ENCODE data around the gene MKS1.

Gene MKS1

GRCh38 chr17:58219007-58219788 is at the start of gene MKS1:
TSS of gene MKS1 (minus strand) at chr17:58219255. CDS start at chr17:58219230, 25 bp downstream.
- peak; percentile 96 to 98 for DNase-seq

- peak in 1 of 2 experiments; percentile 8 for DNase-seq
These were observed 49.3 kb upstream of the MKS1 start for GRCh38 chr17:58268326-58268725.

DNA sequence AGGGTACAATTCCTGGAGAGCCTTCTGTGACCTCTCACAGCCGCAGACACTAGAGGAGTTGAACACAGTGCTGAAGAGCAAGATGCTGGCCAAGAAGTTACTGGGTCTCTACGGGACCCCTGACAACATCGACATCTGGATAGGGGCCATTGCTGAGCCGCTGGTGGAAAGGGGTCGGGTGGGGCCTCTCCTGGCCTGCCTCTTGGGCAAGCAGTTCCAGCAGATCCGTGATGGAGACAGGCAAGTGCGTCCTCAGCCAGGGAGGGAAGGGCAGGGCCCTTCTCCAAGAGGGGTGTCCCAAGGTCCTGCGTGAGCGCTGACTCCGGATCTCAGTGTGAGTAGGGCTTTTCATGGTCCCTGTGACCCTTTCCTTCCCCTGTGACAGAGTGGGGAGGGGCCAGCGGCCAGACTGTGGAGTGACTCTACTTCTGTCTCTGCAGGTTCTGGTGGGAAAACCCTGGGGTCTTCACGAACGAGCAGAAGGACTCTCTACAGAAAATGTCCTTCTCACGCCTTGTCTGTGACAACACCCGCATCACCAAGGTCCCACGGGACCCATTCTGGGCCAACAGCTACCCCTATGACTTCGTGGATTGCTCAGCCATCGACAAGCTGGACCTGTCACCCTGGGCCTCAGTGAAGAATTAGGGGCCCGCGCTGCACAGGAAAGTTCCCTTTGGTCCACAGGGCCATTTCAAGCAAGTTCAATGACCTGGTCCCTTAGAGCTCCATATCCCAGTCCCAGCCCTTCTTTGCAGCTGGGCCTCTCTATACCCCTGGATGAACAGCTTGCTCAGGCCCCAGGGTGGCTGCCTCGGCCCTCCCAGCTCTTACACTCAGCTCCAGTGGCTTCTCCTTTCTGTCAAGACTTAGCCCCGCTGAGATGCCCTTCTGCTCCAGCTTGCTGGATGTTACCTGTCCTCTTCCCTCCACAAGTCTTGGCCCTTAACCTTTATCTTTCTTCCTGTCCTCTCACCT is 48.6 kb upstream of the MKS1 start:
- peak in 1 of 2 experiments; percentile 2 for DNase-seq

- DNase-seq = peak in 1 of 2 experiments; percentile 6
These were observed 47.1 kb upstream of the MKS1 start for GRCh38 chr17:58265902-58266875.

DNA sequence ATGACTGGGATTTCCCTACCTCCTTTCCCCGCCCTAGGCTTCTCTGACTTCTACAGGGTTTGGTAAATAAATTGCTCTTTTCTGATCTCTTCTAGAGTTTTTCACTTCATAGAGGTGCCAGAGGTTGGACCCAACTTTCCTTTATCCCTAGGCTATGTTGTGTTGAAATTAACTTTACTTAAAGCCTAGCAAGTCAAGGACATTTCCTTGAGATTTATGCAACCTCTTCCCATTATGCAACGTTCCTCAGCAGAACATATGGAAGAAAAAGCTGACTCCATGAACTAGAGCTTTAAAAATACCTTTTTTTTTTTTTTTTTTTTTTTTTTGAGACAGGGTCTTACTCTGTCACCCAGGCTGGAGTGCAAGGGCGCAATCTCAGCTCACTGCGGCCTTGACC is 46.2 kb upstream of the MKS1 start:
- no peak for DNase-seq

DNA sequence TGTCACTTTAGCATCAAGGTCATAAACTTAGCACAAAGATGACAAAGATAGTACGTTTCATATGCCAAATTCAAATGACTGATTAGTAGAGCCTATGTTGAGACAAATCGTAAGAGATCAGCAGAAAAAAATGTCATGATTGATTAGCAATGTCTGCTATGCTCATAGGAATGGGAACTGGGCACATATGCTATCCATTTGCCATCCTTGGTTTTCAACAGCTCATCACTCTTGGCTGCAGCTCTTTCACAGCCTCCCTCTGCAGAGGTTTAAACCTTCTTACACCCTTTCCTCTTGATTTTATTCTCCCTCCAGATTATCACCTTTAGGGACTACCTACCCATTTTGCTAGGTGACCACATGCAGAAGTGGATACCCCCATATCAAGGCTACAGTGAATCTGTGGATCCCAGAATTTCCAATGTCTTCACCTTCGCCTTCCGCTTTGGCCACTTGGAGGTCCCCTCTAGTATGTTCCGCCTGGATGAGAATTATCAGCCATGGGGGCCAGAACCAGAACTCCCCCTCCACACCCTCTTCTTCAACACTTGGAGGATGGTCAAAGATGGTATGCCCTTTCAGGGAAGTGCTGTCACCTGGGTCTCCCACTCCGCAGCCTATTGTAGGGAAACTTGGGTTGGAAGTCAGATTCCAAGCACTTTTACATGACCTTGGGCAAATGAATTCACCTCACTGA is 45.5 kb upstream of the MKS1 start:
- no peak for DNase-seq

DNA sequence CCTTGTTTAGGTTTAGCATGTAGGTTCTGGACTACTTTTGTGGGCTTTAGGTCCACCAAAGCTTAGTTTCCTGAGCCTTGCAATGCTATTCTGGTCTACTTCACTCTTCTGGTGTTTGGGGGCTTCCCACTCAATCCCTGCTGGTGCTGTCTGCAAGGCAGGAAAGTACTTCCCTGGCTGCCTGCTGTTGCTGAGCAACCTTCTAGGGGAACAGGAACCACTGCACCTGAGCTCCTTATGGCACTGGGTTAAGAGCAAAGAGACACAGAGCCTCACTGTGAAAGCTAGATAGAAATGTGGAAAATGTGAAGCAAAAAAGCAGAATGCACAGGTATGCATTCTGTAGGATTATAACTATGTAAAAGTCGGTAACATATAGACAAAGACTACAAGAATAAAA is 44.7 kb upstream of the MKS1 start:
- DNase-seq = no peak

DNA sequence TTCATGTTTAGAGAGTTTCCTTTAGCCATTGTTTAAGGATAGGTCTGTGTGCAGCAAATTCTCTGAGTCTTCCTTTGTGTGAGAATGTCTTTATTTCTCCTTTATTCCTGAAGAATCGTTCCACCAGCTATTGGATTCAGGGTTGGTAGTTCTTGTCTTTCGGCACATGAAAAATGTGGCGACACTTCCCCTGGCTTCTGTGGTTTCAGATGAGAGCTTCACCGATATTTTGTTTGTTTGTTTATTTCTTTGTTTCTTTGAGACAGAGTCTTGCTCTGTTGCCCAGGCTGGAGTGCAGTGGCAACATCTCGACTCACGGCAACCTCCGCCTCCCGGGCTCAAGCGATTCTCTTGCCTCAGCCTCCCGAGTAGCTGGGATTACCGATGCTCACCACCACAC is 43.1 kb upstream of the MKS1 start:
- DNase-seq = no peak

DNA sequence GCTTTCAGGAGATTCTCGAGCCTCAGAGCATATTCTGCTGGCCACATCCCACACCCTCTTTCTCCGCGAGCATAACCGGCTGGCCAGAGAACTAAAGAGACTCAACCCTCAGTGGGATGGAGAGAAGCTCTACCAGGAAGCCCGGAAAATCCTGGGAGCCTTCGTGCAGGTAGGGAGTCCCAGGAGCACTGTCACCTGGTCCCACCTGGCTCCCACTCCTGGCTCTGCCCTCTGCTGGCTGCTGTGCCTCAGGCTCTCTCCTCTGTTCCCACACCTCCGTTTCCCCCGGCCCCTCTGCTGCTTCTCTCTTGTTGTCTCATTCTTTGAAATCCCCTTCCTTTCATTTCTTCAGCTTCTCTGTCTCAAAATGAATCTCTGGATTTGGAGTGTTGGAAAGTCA is 35.7 kb upstream of the MKS1 start:
- peak; percentile 9 to 14 for DNase-seq

DNA sequence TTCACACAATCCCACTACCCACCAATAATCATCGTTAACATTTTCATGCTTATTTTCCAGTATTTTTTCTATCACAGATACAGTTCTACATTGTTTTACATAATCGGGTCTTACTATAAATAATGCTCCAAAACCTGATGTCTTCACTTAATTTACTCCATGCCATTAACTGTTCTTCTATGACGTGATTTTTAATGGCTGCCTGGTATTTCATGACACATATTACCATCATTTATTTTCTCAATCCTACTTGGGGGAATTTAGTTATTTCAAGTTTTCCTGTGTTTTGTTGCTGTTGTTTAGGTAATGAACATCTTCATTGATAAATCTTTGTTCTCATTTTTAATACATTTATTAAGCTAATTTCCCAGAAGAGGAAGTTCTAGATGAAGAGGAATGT is 34.0 kb upstream of the MKS1 start:
- DNase-seq = no peak

GRCh38 chr17:58252141-58252540 is 33.1 kb upstream of the MKS1 start:
- peak in 1 of 2 experiments; percentile 9 for DNase-seq

DNA sequence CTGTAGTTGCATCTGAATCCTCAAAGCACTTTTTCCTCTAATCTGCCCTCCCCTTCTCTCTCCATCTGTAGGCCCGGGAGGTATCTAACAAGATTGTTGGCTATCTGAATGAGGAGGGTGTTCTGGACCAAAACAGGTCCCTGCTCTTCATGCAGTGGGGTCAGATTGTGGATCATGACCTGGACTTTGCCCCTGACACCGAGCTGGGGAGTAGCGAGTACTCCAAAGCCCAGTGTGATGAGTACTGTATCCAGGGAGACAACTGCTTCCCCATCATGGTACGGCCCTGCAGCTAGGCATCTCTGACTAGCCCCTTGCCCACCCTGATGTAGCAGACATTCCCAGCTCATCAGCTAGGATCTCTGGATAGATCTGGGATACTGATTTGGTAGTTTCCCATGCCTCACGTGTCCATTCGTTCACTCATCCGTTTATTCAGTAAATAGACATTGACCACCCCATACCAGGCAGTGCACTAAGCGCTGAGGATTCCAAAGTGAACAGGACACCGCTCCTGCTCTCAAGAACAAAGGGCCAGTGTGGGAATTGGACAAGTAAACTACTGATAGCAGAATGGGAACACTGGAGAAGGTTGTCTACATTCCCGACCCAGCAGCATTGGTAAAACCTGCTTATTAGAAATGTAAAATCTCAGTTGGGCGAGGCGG is 31.4 kb upstream of the MKS1 start:
- peak in 1 of 2 experiments; percentile 22 for DNase-seq

DNA sequence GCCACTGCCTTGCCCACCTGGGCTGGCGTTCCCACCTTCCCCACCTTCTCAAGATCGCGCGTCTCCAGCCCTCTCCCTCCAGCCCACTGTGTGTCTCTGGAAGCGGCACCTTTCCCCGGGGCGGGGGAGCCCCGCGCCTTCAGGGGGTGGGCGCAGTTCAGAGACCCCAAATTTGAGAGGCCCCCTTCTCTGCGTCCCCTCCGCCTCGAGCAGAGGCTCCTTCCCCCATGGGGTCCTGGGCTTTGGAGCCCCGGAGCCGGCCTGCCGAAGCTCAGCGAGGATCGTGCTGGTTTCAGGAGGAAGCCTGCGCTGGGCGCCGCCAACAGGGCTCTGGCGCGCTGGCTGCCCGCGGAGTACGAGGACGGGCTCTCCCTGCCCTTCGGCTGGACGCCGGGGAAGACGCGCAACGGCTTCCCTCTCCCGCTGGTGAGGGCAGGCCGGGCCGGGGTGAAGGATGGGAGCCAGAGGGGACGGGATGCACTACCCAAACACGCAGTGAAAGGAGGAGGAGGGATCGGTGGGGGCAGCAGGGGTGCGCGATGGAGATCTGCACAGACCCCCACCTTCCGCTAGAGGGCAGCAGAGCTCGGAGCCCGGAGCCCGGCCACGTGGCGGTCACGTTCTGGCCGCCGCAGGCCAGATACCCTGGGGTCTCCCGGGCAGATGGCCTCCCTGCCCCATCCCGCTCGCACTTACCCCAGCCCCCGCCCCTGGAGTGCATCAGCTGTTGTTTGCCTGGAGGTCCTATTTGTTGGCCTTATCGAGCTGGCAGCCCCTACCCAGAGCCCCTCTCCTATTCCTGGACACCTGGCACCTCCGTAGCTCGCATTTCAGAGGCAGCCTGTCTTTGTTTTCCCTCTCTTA is 30.4 kb upstream of the MKS1 start:
- DNase-seq = peak; percentile 87 to 89

GRCh38 chr17:58248955-58249269 is 29.9 kb upstream of the MKS1 start:
- DNase-seq = no peak

GRCh38 chr17:58247511-58248363 is 28.7 kb upstream of the MKS1 start:
- no peak for DNase-seq

DNA sequence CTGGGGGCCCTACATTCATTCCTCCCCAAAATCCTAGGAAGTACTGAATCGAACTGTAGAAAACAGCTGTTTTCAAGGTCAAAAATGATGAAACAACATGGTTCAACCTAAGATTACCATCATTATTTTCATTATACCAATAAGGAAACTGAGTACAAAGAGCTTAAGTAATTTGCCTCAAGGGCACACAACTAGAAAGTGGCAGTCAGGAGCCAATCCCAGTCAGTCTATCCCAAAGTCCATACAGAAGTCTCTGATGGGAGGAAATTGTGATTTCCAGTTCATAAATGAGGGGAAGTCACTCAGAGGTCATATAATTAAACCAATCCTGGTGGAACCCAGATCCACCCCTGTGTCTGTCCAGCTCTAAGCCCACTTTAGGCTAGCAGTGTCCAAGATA is 27.7 kb upstream of the MKS1 start:
- no peak for DNase-seq

DNA sequence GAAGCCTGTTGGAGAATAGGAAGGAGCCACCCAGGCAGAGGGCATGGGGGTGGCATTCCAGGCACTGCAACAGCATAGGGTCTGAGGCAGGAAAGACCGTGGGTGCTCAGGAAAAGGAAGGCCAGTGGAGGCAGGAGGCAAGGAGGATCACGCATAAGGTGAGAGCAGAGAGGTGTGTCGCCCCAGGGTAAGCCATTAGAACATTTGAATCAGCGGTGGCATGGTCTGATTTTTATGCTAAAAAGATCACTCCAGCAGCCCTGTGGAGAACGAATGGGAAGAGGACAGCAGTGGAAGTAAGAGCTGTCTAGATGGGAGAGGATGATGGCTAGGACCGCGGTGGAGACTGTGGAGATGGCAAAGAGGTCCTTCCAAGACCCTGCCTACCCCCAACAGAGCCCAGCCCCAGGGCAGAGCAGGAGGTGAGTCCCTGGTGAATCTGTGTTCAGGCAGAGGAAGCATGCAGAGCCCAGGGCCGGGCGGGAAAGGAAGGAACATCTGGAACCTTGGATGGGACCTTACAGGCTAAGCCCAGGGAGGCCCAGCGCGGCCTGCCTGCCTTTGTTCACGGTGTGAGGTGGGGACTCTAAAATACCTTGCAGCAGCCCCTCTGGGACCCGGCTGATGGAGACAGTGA is 27.2 kb upstream of the MKS1 start:
- DNase-seq = no peak

DNA sequence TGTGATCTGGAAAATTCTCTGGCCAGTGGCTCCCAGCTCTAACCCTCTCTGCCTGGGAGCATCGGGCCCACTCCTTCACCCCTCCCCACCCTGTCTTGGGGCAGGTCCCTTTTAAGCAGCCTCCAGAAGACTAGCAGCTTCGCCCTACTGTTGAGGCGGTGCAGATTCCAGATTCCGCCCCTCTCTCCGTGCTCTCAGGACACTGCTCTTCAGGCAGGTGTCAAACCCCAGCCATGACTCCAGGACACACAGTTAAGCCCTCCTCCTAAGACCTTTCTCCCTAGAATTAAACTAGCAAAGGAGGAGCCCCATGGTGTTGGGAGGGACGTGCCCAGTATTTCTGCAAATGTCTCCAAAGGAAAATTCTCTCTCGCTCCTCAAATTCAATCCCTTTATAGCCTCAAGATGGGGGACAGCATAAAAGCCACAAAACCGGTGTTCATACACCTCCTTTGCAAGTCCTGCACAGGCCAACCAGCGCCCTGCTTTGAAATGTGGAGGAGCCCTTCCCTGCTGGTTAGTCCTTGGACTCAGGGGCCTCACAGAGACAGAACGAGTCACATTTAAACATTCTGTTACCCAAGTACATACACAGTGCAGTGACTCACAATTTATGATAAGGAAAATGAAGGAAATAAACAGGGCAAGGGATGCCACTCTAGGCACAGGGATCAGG is 26.5 kb upstream of the MKS1 start:
- no peak for DNase-seq
